ENCODE data around the gene RPL9. TPM values are rescaled to one million over a fixed set of nuclear protein-coding genes. Genes with fewer than 3 reads are reported as not detected.

The RPL9 gene
- total and polyA plus RNA-seq, 12 donors: 951 to 3,860 (median 1,696) TPM

GRCh38 chr4:39406763-39407583 lies 51.7 kb downstream of the RPL9 start, which contains the start of gene KLB:
TSS of gene KLB (plus strand) at chr4:39406930. CDS start at chr4:39406950, 20 bp downstream.
- Histone ChIP-seq H3K36me3 (replicated peaks in 1 of 2) (no peaks in the 10 kb centered on the region), H3K9me3 (replicated peaks in 1 of 3) (no peaks in the 10 kb centered on the region), H3K4me1 (replicated peaks in 1 of 2) (no peaks in the 10 kb centered on the region), H3K4me3 (no peak within 1 kb of the TSS), H3K27ac (no peak within 1 kb of the TSS), H3K27me3 (no peaks in the 10 kb centered on the region)
- intact Hi-C loops (cut with DNase I): no loop called here
- 61 to 70% (median 66%) methylated on average over 12 of the region's 12 CpGs for WGBS, 4 donors
- no peak for TF ChIP-seq POLR2A (IDR thresholded peaks at IDR 0.05)
- no peak for TF ChIP-seq CTCF (IDR thresholded peaks at IDR 0.05)
- no peak for DNase-seq

Small RNA genes within 50 kb of the gene (microRNA-seq; reads per million reads assigned to microRNA genes)
- gene MIR5591: 0 reads per million in 3 donors

Small RNA genes within 50 kb of the gene (small RNA-seq; reads per million reads assigned to genes)
- gene MIR5591 (0 reads per million in 2 donors), gene RF00019 (0 reads per million in 2 donors)

Other genes with a start within 250 kb of the RPL9 start
- gene RFC1, start 92.6 kb downstream of the RPL9 start, total RNA-seq: 100 to 1,000 TPM in 1 of 9 donors, 10 to 100 TPM in 8; 32.5 to 137 (median 53.4) TPM
- gene RFC1, start 92.6 kb downstream of the RPL9 start, polyA plus RNA-seq: 10 to 100 TPM; 13.0 to 96.5 (median 16.0) TPM
- gene KLB, start 52.0 kb downstream of the RPL9 start, total RNA-seq: under 1 TPM in 7 of 9 donors, not detected in 2; under 0.01 to 0.30 (median 0.14) TPM
- 1 to 10 TPM in 1 of 3 donors, under 1 TPM in 2; under 0.01 to 1.1 (median 0.16) TPM for gene KLB, start 52.0 kb downstream of the RPL9 start, polyA plus RNA-seq
- gene LIAS, start 134 bp upstream of the RPL9 start, total RNA-seq: 10 to 100 TPM in 8 of 9 donors, 1 to 10 TPM in 1; 7.0 to 28.9 (median 17.5) TPM
- gene LIAS, start 134 bp upstream of the RPL9 start, polyA plus RNA-seq: 10 to 100 TPM; 17.1 to 29.6 (median 18.4) TPM
- gene UGDH, start 68.5 kb upstream of the RPL9 start, total RNA-seq: 10 to 100 TPM; 33.7 to 93.3 (median 47.6) TPM
- 10 to 100 TPM; 10.6 to 70.3 (median 11.0) TPM for gene UGDH, start 68.5 kb upstream of the RPL9 start, polyA plus RNA-seq
- 100 to 1,000 TPM in 6 of 9 donors, 10 to 100 TPM in 3; 51.8 to 160 (median 124) TPM for gene SMIM14, start 179.9 kb upstream of the RPL9 start, total RNA-seq
- 100 to 1,000 TPM in 1 of 3 donors, 10 to 100 TPM in 2; 24.1 to 117 (median 27.1) TPM for gene SMIM14, start 179.9 kb upstream of the RPL9 start, polyA plus RNA-seq
- 10 to 100 TPM; 17.9 to 91.4 (median 32.1) TPM for gene UBE2K, start 239.2 kb upstream of the RPL9 start, total RNA-seq
- 100 to 1,000 TPM in 1 of 3 donors, 10 to 100 TPM in 2; 25.0 to 146 (median 45.7) TPM for gene UBE2K, start 239.2 kb upstream of the RPL9 start, polyA plus RNA-seq